Colonic mucosa (tissue), 4 donors: ENCODE data around the gene FIGNL2. TPM values are rescaled to one million over a fixed set of nuclear protein-coding genes. Genes with fewer than 3 reads are reported as not detected.

Source experiments
- DNase-seq: peaks from one replicate; pipeline ENCODE4 v3.0.0-alpha.2; 2020
- H3K27ac ChIP-seq: fragments of 200-600 bp; one replicate; pipeline ENCODE4 v1.8.0; 2021
- H3K27me3 ChIP-seq: fragments of 200-600 bp; one replicate; pipeline ENCODE4 v1.8.0; 2021
- H3K36me3 ChIP-seq: fragments of 200-600 bp; one replicate; pipeline ENCODE4 v1.8.0; 2021
- H3K4me1 ChIP-seq: fragments of 200-600 bp; one replicate; pipeline ENCODE4 v1.8.0; 2021; ENCODE audit warnings: mild to moderate bottlenecking
- H3K4me3 ChIP-seq: fragments of 200-600 bp; one replicate; pipeline ENCODE4 v1.8.0; 2021
- H3K9ac ChIP-seq, 2 donors: one replicate each; pipeline ENCODE4 v1.7.0; 2013; ENCODE audit warnings: control low read depth in 2 of 2, low read depth in 2 of 2, low read length in 2 of 2
- H3K9me3 ChIP-seq: fragments of 200-600 bp; one replicate; pipeline ENCODE4 v1.8.0; 2021
- intact Hi-C: fragments of 100-400 bp; cut with DNase I; formaldehyde crosslinking; loops from one replicate; pipeline ENCODE4 v1.14.1; 2022
- total RNA-seq, 2 donors: library from RNA; stranded (reverse); fragmentation: NEBNext Ultra II Directional in 1 of 2; extraction: Animal tissue kit (Norgen Biotek cat#: 25700) in 1 of 2; gene quantifications; one replicate each; pipeline ENCODE4 v1.2.1, GENCODE V29; 2021
- TF ChIP-seq, protein P1 (sequence below): fragments of 200-600 bp; IDR thresholded peaks from one replicate; pipeline ENCODE4 v1.8.0; 2022; ENCODE audit warnings: antibody characterized with exemption, mild to moderate bottlenecking
- donor health status: healthy.
- donor health status: DM: no; HTN: no; CAD: no.
- donor health status: DM: no; HTN: no; CAD: no.

Gene FIGNL2
- total RNA-seq, 2 donors from 2014 or later, result 0.30 to 0.35 TPM

DNA sequence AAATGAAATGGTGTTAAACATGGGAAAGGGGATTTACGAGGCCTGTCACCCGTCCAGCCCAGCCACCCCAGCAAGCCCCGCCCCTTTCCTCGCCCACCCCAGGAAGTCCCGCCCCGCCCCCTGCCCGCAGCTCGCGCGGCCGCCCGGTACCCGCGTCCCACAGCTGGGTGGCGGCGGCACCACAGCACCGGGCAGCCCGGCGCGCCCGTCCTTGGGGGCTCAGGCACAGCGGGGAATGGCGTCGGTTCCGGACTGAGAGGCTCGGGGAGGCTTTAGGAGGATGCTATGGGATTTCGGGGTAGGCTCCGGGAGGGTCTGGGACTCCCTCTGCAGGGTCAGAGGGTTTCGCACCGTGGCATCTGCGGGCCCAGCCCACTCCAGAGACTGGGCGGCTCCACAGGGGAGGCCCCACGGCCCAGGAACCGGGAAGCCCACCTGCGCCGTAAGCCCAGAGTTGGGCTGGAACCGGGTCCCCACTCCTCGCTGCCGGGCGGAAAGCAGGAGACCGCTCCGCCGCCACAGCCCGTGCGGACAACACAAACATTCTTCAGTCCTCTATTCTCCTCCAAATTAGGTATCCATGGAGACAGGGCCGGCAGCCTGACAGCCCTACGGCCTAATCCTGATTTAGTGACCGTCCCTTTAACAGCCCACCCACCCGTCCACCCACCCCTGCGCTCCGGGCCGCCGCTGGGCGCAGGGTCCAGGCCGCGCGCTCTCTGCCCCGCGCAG is 1.4 kb downstream of the FIGNL2 start:
- H3K4me1 ChIP-seq, result peaks cover 4% of the 10 kb centered on the region
- peak overlapping the region; percentile 34 for H3K4me3 ChIP-seq
- no peak for DNase-seq
- H3K27me3 ChIP-seq, result peaks cover 41% of the 10 kb centered on the region
- H3K9me3 ChIP-seq, result no peaks in the 10 kb centered on the region
- intact Hi-C loops, result no loop called here
- no peaks in the 10 kb centered on the region for H3K36me3 ChIP-seq
- TF ChIP-seq, protein P1, sequence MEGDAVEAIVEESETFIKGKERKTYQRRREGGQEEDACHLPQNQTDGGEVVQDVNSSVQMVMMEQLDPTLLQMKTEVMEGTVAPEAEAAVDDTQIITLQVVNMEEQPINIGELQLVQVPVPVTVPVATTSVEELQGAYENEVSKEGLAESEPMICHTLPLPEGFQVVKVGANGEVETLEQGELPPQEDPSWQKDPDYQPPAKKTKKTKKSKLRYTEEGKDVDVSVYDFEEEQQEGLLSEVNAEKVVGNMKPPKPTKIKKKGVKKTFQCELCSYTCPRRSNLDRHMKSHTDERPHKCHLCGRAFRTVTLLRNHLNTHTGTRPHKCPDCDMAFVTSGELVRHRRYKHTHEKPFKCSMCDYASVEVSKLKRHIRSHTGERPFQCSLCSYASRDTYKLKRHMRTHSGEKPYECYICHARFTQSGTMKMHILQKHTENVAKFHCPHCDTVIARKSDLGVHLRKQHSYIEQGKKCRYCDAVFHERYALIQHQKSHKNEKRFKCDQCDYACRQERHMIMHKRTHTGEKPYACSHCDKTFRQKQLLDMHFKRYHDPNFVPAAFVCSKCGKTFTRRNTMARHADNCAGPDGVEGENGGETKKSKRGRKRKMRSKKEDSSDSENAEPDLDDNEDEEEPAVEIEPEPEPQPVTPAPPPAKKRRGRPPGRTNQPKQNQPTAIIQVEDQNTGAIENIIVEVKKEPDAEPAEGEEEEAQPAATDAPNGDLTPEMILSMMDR, result no peak
- H3K9ac ChIP-seq, result peak overlapping the region in 1 of 2 donors; percentile 43
- no peak overlapping the region for H3K27ac ChIP-seq

DNA sequence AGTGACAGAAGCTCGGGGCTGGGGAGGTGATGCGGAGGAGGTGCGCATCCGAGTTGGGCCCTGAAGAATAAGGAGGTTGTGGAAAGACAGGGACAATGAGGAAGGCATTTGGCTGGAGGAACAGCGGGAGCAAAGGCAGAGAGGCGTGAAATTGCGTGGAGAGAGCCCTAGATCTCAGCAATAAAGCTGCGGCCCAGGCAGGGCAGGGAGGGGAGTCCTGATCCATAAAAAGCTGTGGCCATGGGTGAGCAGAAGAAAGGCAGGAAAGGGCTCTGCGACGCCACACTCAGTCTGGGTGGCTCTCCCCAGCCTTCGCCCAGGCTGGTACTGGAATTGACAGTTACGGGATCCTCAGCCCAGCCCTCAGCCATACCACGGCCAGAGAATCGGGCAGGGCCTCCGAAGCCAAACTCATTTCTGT is 2.2 kb downstream of the FIGNL2 start:
- H3K4me3 ChIP-seq, result no peak overlapping the region
- intact Hi-C loops, result no loop called here
- no peak overlapping the region for H3K9ac ChIP-seq
- peaks cover 41% of the 10 kb centered on the region for H3K27me3 ChIP-seq
- DNase-seq, result no peak
- H3K9me3 ChIP-seq, result no peaks in the 10 kb centered on the region
- TF ChIP-seq, protein P1, result no peak
- H3K36me3 ChIP-seq, result no peaks in the 10 kb centered on the region
- peaks cover 4% of the 10 kb centered on the region for H3K4me1 ChIP-seq
- no peak overlapping the region for H3K27ac ChIP-seq

DNA sequence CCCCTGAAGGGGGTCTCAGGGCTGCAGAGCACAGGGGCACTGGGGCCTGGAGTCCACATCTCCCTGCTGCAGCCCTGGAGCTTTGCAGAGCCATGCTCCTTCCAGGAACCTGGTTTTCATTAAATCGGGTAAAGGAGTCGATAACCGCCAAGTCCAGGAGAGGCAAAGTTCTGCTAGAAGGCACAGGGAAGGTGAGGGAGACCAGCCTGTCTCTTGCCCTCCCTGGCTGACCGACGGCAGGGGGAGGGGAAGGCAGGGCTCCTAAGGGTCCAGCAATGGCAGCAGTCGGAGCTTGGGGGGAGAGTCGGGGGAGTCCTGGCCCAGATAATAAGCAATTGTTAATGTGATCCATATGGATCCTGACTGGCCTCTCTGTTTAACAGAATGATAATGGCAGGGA is 3.0 kb downstream of the FIGNL2 start:
- H3K4me1 ChIP-seq, result peaks cover 4% of the 10 kb centered on the region
- TF ChIP-seq, protein P1, result no peak
- no peak overlapping the region for H3K27ac ChIP-seq
- peaks cover 41% of the 10 kb centered on the region for H3K27me3 ChIP-seq
- H3K9me3 ChIP-seq, result no peaks in the 10 kb centered on the region
- DNase-seq, result no peak
- no peak overlapping the region for H3K4me3 ChIP-seq
- intact Hi-C loops, result no loop called here
- no peaks in the 10 kb centered on the region for H3K36me3 ChIP-seq
- H3K9ac ChIP-seq, result no peak overlapping the region

DNA sequence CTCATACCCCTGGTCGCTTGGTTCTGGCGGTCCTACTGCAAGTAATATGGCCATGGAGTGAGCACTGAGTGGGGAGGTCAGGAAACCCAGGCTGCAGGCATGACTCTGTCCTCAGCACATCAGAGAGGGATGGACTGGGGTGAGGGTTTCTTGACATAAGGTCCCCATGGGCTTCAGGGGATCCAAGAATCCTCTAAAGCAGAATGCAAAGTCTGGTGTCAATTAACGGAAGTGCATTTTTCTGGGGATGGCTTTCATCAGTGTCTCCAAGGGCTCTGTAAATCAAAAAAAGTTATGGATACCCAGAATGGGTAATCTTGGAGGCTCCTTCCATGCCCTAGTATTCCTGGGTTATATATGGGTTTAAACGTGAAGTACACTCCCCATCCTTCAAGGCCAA is 3.7 kb downstream of the FIGNL2 start:
- intact Hi-C loops, result no loop called here
- Histone ChIP-seq H3K4me1 (peaks cover 4% of the 10 kb centered on the region), H3K27ac (no peak overlapping the region), H3K4me3 (no peak overlapping the region), H3K27me3 (peaks cover 41% of the 10 kb centered on the region), H3K36me3 (no peaks in the 10 kb centered on the region), H3K9ac (no peak overlapping the region), H3K9me3 (no peaks in the 10 kb centered on the region)
- no peak for DNase-seq
- TF ChIP-seq, protein P1, result no peak

DNA sequence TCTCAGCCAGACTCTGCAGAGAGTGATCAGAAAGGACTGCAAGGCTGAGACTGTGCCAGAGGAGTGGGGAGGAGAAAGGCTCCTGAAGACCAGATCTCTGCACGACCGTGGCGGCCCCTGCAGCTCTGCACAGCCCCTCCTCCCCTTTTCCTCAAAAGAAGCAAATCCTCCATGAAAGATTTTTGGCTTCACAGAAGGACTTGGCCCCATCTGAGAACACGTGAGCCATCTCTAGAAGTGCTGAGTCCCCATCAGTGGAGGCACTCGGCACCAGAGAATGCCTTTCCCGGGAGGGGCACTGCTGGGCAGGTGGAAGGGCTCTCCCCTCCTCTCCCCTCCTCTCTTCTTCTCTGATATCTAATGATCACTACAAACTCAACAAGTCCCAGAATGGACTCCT is 6.8 kb downstream of the FIGNL2 start:
- Histone ChIP-seq H3K27ac (no peak overlapping the region), H3K9ac (no peak overlapping the region), H3K4me1 (no peaks in the 10 kb centered on the region), H3K9me3 (no peaks in the 10 kb centered on the region), H3K27me3 (peaks cover 20% of the 10 kb centered on the region), H3K36me3 (no peaks in the 10 kb centered on the region), H3K4me3 (no peak overlapping the region)
- no peak for DNase-seq
- intact Hi-C loops, result no loop called here
- TF ChIP-seq, protein P1, result no peak
